CD4-positive, alpha-beta T cell treated with Interleukin-4 for 4 hours (primary cell): ENCODE measurements around the gene DAGLA.

ENCODE experiments used
- DNase-seq: peaks from one replicate; pipeline ENCODE4 v3.0.0-alpha.2; 2020

Gene DAGLA

GRCh38 chr11:61749591-61750217 lies 69.5 kb downstream of the DAGLA start:
- no peak for DNase-seq

- DNase-seq, result no peak
These were observed 70.6 kb downstream of the DAGLA start for GRCh38 chr11:61750631-61751273.

- DNase-seq, result no peak
These were observed 71.2 kb downstream of the DAGLA start for GRCh38 chr11:61751384-61751783.

GRCh38 chr11:61752117-61752924 lies 72.1 kb downstream of the DAGLA start, which contains the start of gene MYRF:
MYRF (plus strand) TSS chr11:61752636; CDS start chr11:61752745, 109 bp downstream.
- DNase-seq, result peak; percentile 19

DNA sequence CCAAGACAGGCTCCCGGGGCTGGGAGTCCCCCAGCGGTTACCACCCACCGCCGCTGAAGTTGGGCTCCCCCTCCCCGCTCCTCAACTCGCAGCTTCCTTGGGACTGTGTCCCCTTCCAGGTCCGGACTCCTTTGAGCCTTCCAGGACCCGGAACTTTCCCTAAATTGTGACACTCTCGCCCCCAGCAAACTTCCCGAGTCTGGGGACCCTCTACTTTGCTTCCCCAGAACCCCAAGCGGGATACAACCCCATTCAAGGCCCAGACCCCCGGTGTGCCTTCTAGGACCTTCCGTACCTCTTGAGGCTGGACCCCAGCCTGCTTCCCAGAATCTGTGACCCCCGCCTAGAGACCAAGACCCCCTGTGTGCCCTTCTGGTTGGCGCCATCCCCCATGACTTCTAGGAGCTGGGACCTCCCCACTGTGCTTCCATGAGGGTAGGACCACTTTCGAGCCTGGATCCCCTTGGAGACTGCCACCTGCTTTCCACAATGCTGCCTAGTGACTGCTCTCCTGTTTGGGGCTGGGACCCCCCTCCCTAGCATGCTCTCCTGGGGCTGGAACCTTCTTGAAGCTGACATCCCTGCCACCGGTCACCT lies 72.8 kb downstream of the DAGLA start:
- DNase-seq, result no peak

GRCh38 chr11:61753672-61754071 lies 73.5 kb downstream of the DAGLA start:
- no peak for DNase-seq

GRCh38 chr11:61754534-61755482 lies 74.6 kb downstream of the DAGLA start:
- DNase-seq, result no peak

GRCh38 chr11:61756147-61756451 lies 75.9 kb downstream of the DAGLA start:
- DNase-seq, result no peak

DNA sequence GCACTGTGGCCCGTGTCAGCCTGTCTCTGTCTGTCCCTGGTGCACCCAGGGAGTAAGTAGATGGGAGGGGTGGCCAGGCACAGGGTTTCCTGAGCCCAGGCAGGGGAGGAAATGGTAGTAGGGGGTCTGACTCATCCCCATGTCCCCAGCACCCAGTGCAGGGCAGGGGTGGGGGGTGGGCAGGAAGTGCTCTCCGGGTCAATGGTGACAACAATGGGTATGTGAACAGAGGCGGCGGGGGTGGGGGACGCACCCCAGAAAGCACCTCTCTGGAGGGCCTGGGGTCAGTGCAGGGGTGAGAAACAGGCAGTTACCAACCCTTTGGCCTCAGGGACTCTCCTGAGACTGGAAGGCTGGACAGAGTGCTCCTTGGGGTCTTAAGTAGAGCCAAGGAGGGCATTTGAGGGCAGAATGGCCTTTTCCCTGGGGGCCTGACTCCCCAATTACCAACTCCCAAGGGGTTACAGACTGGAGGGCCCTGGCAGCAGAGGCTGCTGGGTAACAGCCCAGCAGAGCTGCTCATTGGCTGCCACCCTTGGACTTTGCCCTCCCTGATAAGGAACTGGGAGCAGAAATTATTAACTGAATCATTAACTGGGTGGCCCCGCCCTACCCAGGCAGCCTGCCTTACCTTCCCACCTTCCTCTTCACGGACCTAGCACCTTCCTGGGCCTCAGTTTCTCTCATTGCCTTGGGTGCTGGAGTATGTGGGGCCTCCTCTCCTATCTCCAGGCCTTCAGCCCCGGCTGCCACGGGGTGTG lies 76.4 kb downstream of the DAGLA start:
- peak; percentile 33 for DNase-seq

- DNase-seq, result no peak
These were observed 77.1 kb downstream of the DAGLA start for GRCh38 chr11:61757213-61757862.

GRCh38 chr11:61760946-61761345 lies 80.8 kb downstream of the DAGLA start:
- no peak for DNase-seq

DNA sequence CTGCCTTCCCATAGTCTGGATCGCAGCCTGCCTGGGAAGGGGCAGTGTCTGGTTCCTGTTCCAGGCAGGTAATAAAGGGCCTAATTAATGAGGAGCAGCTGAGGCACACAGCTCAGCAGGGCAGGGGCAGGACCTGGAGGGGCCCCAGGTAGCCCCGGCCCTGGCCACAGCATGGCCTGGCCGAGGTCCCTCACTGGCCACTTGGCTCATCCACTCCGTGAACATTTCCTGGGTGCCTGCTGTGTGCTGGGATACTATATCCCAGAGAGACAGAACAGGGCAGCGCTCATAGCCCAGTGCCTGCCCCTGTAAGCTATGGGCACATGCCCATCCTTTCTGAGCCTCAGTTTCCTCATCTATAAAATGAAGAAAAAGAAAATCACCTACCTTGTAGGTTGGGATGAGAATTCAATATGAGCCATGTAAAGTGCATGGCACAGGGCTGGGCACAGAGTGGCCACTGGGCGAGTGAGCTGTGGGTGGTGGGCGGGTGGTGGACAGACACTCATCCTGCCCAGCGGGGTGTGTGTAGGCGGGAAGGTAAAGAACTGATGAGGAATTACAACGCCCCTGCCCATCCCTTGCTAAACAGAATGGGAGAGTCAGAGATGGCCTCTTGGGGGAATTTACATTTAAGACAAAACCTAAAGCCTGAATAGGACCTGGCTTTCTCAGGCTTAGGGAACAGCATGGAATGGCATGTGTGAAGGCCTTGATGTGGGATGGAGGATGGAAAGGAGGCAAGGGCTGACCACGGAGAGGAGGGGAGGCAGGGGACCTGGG lies 81.4 kb downstream of the DAGLA start:
- DNase-seq, result no peak

DNA sequence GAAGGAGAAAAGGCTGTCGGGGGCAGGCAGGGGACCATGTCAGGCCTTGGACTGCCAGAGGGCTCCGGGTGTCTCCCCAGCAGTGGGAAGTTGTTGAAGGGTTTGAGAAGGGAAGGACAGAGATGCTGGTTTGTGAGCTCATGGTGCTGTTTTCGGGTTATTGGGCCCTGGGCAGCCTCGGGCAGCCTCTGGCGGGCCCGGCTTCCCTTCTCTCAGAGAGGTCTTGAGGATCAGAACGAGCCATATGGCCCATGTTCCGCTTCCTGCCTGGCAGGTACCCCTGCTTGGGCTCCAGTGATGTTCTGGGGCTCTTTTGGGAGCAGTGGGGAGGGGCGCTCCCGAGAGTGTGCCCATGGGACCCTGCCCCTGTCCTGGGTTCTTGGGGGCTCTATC lies 82.0 kb downstream of the DAGLA start:
- DNase-seq, result no peak

- no peak for DNase-seq
These were observed 82.6 kb downstream of the DAGLA start for GRCh38 chr11:61762798-61763197.

DNA sequence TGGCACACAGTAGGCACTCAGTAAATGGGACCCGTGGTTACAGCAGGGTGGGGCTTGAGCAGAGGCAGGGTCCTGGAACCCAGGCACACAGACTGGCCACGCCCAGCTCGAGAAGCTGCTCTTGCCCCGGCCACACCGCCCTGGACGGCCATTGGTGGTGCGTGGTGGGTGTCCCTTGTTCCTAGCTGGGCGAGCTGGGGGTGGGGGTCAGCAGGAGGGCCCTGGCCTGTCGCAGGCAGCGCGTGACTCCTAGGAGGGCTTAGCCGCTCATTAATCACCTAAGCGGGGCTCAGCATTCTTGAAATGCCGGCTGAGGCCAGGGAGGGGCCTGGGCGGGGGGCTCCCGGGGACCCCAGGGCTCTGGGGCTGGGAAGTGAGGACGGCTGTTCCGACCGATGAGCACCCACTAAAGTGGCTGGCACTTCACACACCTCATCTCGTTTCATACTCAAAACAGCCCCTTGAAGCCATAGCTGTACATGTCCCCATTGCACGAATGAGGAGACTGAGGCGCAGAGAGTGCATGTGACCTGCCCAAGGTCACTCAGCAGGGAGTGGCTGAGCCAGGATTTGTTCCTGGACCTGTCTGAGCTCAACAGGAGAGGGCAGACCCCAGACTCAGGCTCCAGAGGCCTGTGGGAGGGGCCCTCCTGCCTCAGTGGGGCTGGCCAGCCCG lies 83.9 kb downstream of the DAGLA start:
- no peak for DNase-seq

DNA sequence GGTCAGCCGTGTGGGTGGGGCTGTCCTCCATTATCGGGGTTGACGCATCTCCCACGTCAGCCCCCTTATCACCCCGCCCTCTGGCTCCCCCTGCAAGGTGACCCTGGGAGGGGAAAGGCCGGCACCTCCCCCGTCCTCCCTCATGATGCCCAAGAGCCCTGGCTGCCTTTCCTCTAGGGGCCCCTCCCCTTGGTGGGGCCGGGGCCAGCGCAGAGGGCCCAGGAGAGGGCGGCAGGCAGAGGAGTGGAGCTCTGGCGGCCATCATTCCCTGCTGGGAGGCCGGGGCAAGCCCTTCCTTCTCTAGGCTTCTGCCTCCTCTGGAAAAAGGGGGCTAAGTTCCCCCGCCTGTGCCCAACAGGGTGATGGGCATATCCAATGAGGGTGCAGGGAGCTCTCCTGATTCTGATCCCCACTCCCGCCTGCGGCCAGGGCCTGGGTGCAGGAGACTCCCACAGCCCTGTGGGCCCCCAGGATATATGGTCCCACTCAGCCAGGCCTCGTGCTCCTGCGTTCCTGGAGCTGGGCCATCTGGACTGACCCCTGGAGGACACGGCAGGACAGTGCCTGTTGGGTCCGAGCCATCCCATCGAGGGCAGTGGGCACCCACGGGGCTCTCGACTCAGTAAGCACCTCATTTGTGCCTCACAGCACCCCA lies 84.5 kb downstream of the DAGLA start:
- DNase-seq, result no peak

DNA sequence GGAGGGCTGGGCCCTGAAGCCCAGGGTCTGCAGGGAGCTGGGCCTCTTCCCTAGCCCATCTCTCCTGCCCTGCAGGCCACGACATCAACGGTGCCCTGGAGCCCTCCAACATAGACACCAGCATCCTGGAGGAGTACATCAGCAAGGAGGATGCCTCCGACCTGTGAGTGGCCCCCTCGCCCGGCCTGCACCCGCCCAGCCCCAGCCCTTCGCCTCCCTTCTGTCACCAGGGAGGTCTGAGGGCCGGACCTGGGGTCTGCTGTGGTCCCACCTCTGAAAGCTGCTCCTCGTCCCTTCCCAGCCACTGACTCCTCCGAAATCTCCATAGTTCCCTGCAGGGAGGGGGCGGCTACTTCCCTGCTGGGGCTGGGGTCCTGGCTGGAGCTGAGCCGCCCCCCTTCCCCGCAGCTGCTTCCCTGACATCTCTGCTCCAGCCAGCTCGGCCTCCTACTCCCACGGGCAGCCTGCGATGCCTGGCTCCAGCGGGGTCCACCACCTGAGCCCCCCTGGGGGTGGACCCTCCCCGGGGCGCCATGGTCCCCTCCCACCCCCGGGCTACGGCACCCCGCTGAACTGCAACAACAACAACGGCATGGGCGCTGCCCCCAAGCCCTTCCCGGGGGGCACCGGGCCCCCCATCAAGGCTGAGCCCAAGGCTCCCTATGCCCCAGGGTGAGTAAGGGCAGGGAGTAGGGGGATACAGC lies 85.5 kb downstream of the DAGLA start:
- no peak for DNase-seq

DNA sequence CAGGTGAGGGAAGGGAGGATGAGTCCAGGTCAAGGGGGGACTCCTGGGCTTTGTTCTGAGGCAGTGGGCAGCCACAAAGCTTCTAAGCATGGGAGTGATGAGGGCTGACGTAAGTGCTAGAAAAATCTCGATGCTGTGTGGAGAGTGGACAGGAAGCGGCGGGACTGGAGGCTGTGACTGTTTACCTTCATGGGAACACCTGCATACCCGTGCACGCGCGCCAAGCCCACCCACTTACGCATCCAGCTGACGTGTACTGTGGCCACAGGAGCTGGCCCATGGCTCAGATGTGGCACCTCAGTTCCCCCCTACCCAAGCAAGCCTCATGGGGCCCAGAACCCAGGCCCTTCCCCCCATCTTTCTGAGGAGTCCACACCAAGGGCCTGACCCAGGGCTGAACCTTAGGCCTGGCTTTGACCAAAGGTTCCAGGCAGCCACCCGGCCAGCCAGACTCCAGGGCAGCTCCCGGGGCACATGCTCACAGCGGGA lies 86.2 kb downstream of the DAGLA start:
- DNase-seq, result no peak
